ENCODE results near the gene LEMD2. TPM values are rescaled to one million over a fixed set of nuclear protein-coding genes. Genes with fewer than 3 reads are reported as not detected.

LEMD2 gene
- total RNA-seq, 4 donors from 2014 or later, result 57.3 to 159 (median 112) TPM

GRCh38 chr6:33803571-33804053, 14.7 kb upstream of the LEMD2 start, which contains the start of gene MLN:
Gene MLN (minus strand): TSS chr6:33804003. CDS start chr6:33801163, 2,840 bp downstream.
- H3K27me3 ChIP-seq, result peaks cover 28% of the 10 kb centered on the region
- H3K4me3 ChIP-seq, result no peak within 1 kb of the TSS
- no peak for DNase-seq
- WGBS, 2 donors (ENCODE audit: low coverage in 1 of 2), result 83% methylated on average over 11 of the region's 14 CpGs; no CpG with 5 or more reads in 1 of the 2 donors
- no peaks in the 10 kb centered on the region for H3K9me3 ChIP-seq
- TF ChIP-seq EP300 (IDR thresholded peaks at IDR 0.05; ENCODE audit: low read depth), result no peak
- no peak for TF ChIP-seq POLR2AphosphoS5 (IDR thresholded peaks at IDR 0.05)
- TF ChIP-seq POLR2A (IDR thresholded peaks at IDR 0.05), result no peak
- TF ChIP-seq CTCF (IDR thresholded peaks at IDR 0.05), result no peak
- in situ Hi-C loops (cut with MboI; ENCODE audit: low pct_ligation_motif_present in 1 of 4, low pct_unique_long_range_greater_than_20kb in 1 of 4, low sequenced_read_pairs in 3 of 4) (no loop called here), intact Hi-C loops (cut with DNase I; ENCODE audit: low total_unique reads) (loop anchor here (1.0 kb wide), 1 partner anchor 25 kb away; no protein-coding TSS in a partner anchor)
- no peaks in the 10 kb centered on the region for H3K36me3 ChIP-seq
- H3K27ac ChIP-seq, result no peak within 1 kb of the TSS
- no peaks in the 10 kb centered on the region for H3K4me1 ChIP-seq

- TF ChIP-seq POLR2AphosphoS5 (IDR thresholded peaks at IDR 0.05) (no peak), CTCF (IDR thresholded peaks at IDR 0.05) (no peak), EP300 (IDR thresholded peaks at IDR 0.05; ENCODE audit: low read depth) (no peak), POLR2A (IDR thresholded peaks at IDR 0.05) (no peak)
- H3K4me1 ChIP-seq, result no peaks in the 10 kb centered on the region
- DNase-seq, result no peak
- H3K9me3 ChIP-seq, result no peaks in the 10 kb centered on the region
- no peak overlapping the region for H3K4me3 ChIP-seq
- in situ Hi-C loops (cut with MboI; ENCODE audit: low pct_ligation_motif_present in 1 of 4, low pct_unique_long_range_greater_than_20kb in 1 of 4, low sequenced_read_pairs in 3 of 4), result no loop called here
- intact Hi-C loops (cut with DNase I; ENCODE audit: low total_unique reads), result no loop called here
- no peak overlapping the region for H3K27ac ChIP-seq
- H3K36me3 ChIP-seq, result no peaks in the 10 kb centered on the region
- peaks cover 21% of the 10 kb centered on the region for H3K27me3 ChIP-seq
- WGBS, 2 donors (ENCODE audit: low coverage in 1 of 2), result 83 to 85% methylated on average over 4 to 14 of the region's 14 CpGs
Measured at GRCh38 chr6:33802186-33802958, 13.4 kb upstream of the LEMD2 start.

- 71% methylated on average over 5 of the region's 5 CpGs; no CpG with 5 or more reads in 1 of the 2 donors for WGBS, 2 donors (ENCODE audit: low coverage in 1 of 2)
- H3K9me3 ChIP-seq, result no peaks in the 10 kb centered on the region
- in situ Hi-C loops (cut with MboI; ENCODE audit: low pct_ligation_motif_present in 1 of 4, low pct_unique_long_range_greater_than_20kb in 1 of 4, low sequenced_read_pairs in 3 of 4), result no loop called here
Measured at GRCh38 chr6:33801611-33802010, 12.7 kb upstream of the LEMD2 start.

More at GRCh38 chr6:33801611-33802010, 12.7 kb upstream of the LEMD2 start:
- DNase-seq, result no peak
- intact Hi-C loops (cut with DNase I; ENCODE audit: low total_unique reads), result no loop called here
- Histone ChIP-seq H3K4me3 (no peak overlapping the region), H3K36me3 (no peaks in the 10 kb centered on the region), H3K4me1 (no peaks in the 10 kb centered on the region), H3K27me3 (peaks cover 17% of the 10 kb centered on the region), H3K27ac (no peak overlapping the region)
- TF ChIP-seq CTCF (IDR thresholded peaks at IDR 0.05), result no peak
- no peak for TF ChIP-seq POLR2AphosphoS5 (IDR thresholded peaks at IDR 0.05)
- no peak for TF ChIP-seq POLR2A (IDR thresholded peaks at IDR 0.05)
- TF ChIP-seq EP300 (IDR thresholded peaks at IDR 0.05; ENCODE audit: low read depth), result no peak
